ENCODE measurements around the gene STOX1. TPM values are rescaled to one million over a fixed set of nuclear protein-coding genes. Genes with fewer than 3 reads are reported as not detected.
A peak's percentile ranks its signal among the peaks of the same experiment; 100 is the strongest.
"Not testable (repeated sequence)": the region's sequence is repeated elsewhere in the genome, so short reads cannot be mapped to it uniquely, and the experiment has no call there.

The STOX1 gene
- polyA plus RNA-seq (ENCODE audit: insufficient read depth in 1 of 5, insufficient read length in 5 of 5, low replicate concordance in 1 of 5): 1 to 10 TPM; 3.3 to 5.5 (median 4.3) TPM
- long read RNA-seq, donor 1, partial matches to known transcripts: 0 of 2 reads
- long read RNA-seq, donor 1, other reads (novel, unspliced or antisense): 0 of 2 reads
- long read RNA-seq, donor 2: 0 reads
- long read RNA-seq, donor 3: 0 reads
- long read RNA-seq, donor 4, partial matches to known transcripts: 0 of 2 reads
- long read RNA-seq, donor 4, other reads (novel, unspliced or antisense): 0 of 2 reads
- long read RNA-seq, donor 5, partial matches to known transcripts: 0 of 1 reads
- long read RNA-seq, donor 5, other reads (novel, unspliced or antisense): 0 of 1 reads
- long read RNA-seq, donor 6, partial matches to known transcripts: 0 of 3 reads
- long read RNA-seq, donor 6, other reads (novel, unspliced or antisense): 0 of 3 reads
- long read RNA-seq, donor 7: 0 reads
- long read RNA-seq, donor 8: 0 reads

- peak; percentile 63 to 70 for DNase-seq
Measured at GRCh38 chr10:68826764-68827591, at the start of gene STOX1. Gene STOX1 (plus strand): TSS chr10:68827531. CDS start chr10:68827624, 93 bp downstream.

- DNase-seq: no peak
Measured at GRCh38 chr10:68781613-68782574, 45.4 kb upstream of the STOX1 start.

GRCh38 chr10:68784476-68784875 is 42.9 kb upstream of the STOX1 start:
- DNase-seq: no peak

- no peak for DNase-seq
Measured at GRCh38 chr10:68787813-68788212, 39.5 kb upstream of the STOX1 start.

GRCh38 chr10:68790476-68790875 is 36.9 kb upstream of the STOX1 start:
- no peak for DNase-seq

GRCh38 chr10:68792115-68792514 is 35.2 kb upstream of the STOX1 start:
- no peak for DNase-seq

GRCh38 chr10:68795886-68796532 is 31.3 kb upstream of the STOX1 start:
- no peak for DNase-seq

- DNase-seq: no peak
Measured at GRCh38 chr10:68796605-68797004, 30.7 kb upstream of the STOX1 start.

- DNase-seq: no peak
Measured at GRCh38 chr10:68800211-68800610, 27.1 kb upstream of the STOX1 start.

GRCh38 chr10:68804692-68805091 is 22.6 kb upstream of the STOX1 start:
- DNase-seq: no peak

- DNase-seq: not testable (repeated sequence)
Measured at GRCh38 chr10:68810830-68811229, 16.5 kb upstream of the STOX1 start.

- DNase-seq: no peak
Measured at GRCh38 chr10:68811314-68812009, 15.9 kb upstream of the STOX1 start.

- no peak for DNase-seq
Measured at GRCh38 chr10:68812420-68812819, 14.9 kb upstream of the STOX1 start.

GRCh38 chr10:68813559-68813958 is 13.8 kb upstream of the STOX1 start:
- peak in 1 of 2 donors; percentile 6 for DNase-seq

GRCh38 chr10:68816796-68817412 is 10.4 kb upstream of the STOX1 start:
- DNase-seq: no peak

GRCh38 chr10:68820359-68820758 is 7.0 kb upstream of the STOX1 start:
- DNase-seq: not testable (repeated sequence)

GRCh38 chr10:68822626-68823025 is 4.7 kb upstream of the STOX1 start:
- DNase-seq: not testable (repeated sequence)

GRCh38 chr10:68827592-68827959 is 245 bp downstream of the STOX1 start:
- not testable (repeated sequence) for DNase-seq

GRCh38 chr10:68828083-68828601 is 811 bp downstream of the STOX1 start:
- peak in 1 of 2 donors; percentile 19 for DNase-seq

GRCh38 chr10:68828833-68829232 is 1.5 kb downstream of the STOX1 start:
- DNase-seq: no peak

Measured in right lung (tissue), 10 donors.